HuH-7.5 (cell line): ENCODE results near the gene OBP2A.
"Not testable (repeated sequence)": the region's sequence is repeated elsewhere in the genome, so short reads cannot be mapped to it uniquely, and the experiment has no call there.

Experiments
- DNase-seq: peaks from one replicate; pipeline ENCODE4 v3.0.0; 2011; ENCODE audit warnings: low spot score

Gene OBP2A

DNA sequence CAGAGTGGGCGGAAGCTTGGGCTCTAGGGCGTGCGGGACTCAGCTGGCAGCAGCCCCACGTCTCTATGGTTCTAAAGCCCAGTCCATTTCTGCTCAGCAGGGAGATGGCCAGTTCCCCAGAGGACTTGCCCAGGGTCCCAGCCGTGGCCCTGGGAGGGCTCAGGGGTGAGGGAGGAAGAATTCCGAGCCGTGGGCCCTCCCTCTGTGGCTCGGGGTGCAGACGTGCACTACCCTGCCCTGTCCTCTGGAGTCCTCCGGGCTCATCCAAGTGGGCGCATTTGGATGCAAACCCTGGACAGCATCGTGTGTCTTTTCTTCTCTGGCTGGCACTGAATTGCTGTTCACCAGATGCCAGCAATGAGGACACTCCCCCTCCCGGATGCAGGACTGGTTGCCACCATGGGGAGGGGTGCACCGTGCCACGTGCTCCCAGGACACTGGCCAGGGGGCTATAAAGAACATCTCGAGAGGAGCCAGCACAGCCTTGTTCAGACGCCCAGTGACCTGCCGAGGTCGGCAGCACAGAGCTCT, at the start of gene OBP2A:
TSS of gene OBP2A (plus strand) at position 481 of the 531 bp plus-strand sequence. CDS start 55 bp downstream, outside the sequence.
- DNase-seq: not testable (repeated sequence)

DNA sequence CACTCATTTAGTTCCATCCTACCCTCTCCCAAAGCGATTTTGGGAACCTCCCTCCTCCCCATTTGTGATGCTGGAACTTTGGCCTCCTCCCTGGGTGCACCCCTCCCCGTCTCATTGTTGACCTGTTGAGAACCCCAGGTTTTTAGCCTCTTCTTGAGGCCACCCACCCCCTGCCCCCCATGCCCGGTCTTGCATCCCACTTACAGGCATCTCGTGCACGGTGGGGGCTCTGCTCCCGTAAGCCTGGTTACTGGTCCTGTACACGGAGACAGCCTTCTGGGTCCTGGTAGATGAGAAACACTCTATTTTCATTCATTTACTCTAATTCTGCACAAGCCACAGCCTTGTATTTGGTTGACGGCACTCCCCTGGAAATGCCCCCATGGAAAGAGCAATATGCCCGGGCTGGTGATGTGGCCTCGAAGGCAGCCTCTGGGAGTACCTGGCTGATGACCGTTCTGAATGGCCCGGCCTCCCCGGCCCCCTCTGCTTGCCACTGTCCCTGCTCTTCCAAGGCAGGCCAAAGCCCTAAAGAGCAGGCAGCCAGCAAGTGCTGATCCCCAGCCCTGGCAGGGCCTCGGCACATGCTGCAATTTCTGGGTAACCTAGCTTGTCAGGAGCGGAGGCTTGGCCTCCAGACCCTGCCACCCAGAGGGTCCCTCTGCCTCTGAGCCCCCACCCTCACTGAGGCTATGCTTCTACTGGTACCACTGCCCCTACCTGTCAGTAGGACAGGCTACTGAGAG, 47.4 kb upstream of the OBP2A start:
- no peak for DNase-seq

- peak; percentile 87 for DNase-seq
Observed at GRCh38 chr9:135499326-135500070, 46.4 kb upstream of the OBP2A start.

DNA sequence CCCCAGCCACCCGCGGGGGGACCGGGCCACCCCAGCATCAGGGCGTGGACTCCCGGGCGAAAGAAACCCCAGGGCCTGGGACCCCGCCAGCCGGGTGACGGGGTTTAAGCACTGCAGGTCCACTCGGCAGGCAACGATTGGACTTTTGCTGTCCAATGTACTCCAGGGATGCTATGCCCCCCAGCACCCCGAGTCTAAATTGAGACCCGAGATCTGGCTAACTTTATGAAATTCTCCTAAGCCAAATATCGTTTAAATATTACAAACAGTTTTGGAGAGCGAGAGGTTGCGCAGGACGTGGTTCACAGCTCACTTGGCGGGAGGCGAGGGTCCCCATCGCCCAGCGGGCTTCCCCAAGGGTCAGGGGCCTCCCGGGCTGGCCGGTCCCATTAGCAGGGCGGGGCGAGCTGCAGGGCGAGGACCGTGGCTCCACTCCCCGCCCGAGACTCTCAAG, 45.8 kb upstream of the OBP2A start:
- DNase-seq: no peak

- peak; percentile 91 for DNase-seq
Observed at GRCh38 chr9:135500525-135501260, 45.2 kb upstream of the OBP2A start, which contains the start of gene MRPS2. Gene MRPS2, plus strand, starts transcription at chr9:135500682. Its CDS starts 29 bp downstream, at chr9:135500711.

GRCh38 chr9:135501261-135502167, 44.4 kb upstream of the OBP2A start:
- peak; percentile 81 for DNase-seq

DNA sequence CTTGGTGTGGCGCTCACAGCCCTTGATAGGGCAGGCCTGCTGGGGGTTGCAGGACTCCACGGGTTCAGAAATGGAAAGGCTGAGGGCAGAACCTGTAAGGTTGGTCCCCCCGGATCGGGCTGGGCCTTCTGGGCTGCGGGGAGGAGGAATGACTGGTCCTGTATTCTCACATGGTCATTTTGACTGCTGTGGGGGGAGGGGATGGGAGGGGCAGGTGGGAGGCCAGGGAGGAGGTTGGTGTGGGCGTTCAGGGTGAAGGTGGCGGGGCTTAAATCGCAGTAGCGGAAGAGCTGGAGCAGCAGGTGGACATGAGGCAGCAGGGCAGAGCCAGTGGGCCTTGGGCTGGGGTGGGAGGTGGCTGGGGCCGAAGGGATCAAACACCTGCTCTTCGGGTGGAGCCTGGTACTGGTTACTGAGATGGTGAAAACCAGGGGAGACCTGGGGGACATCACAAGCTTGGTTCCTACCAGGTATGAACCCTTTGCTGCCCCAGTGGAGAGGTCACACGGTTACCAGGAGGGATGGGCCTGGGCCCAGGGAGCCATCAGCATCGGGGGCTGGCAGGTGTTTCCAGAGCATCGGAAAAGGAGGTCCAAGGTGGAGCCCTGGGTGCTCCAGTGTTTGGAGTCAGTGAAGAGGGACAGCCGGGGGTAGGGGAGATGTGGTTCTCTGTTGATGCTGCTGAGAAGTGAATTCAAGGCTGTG, 43.6 kb upstream of the OBP2A start:
- no peak for DNase-seq

DNA sequence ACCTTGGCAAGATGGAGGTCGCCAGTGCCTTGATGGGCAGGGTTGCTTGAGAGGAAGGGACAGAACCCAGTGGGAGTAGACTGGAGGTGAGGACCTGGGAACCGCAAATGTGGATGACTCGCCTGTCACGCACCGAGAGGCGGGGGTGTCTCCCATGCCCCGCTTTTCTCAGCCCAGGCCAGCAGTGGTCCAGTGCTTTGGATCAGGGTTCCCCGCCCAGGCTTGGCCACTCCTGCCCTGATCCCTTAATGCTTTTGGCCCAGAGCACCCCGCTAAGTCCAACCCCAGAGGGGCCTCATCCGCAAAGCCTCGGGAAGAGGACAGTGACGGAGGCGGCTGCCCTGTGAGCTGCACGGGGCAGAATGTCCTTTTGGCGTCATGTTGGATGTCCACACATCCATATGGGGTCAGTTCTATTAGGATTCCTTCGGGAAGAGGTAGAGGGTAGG, 43.0 kb upstream of the OBP2A start:
- DNase-seq: no peak

DNA sequence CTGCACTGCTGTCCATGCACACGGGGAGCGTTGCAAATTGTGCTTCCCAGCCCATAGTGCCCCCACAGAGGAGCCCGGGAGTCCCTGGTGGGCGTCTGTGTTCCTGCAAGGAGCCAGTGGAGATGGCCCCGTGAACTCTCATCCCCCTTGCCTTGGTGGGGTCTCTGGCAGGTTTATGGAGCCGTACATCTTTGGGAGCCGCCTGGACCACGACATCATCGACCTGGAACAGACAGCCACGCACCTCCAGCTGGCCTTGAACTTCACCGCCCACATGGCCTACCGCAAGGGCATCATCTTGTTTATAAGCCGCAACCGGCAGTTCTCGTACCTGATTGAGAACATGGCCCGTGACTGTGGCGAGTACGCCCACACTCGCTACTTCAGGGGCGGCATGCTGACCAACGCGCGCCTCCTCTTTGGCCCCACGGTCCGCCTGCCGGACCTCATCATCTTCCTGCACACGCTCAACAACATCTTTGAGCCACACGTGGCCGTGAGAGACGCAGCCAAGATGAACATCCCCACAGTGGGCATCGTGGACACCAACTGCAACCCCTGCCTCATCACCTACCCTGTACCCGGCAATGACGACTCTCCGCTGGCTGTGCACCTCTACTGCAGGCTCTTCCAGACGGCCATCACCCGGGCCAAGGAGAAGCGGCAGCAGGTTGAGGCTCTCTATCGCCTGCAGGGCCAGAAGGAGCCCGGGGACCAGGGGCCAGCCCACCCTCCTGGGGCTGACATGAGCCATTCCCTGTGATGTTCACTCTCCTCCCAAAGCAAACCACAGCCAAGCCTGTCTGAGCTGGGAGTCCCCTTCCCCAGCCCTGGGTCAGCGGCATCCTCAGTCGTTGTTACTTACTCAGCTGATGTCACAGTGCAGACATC, 42.3 kb upstream of the OBP2A start:
- no peak for DNase-seq

GRCh38 chr9:135504262-135505243, 41.4 kb upstream of the OBP2A start:
- DNase-seq: peak; percentile 88

- no peak for DNase-seq
Observed at GRCh38 chr9:135505406-135506187, 40.3 kb upstream of the OBP2A start.

GRCh38 chr9:135506327-135507103, 39.4 kb upstream of the OBP2A start:
- no peak for DNase-seq

DNA sequence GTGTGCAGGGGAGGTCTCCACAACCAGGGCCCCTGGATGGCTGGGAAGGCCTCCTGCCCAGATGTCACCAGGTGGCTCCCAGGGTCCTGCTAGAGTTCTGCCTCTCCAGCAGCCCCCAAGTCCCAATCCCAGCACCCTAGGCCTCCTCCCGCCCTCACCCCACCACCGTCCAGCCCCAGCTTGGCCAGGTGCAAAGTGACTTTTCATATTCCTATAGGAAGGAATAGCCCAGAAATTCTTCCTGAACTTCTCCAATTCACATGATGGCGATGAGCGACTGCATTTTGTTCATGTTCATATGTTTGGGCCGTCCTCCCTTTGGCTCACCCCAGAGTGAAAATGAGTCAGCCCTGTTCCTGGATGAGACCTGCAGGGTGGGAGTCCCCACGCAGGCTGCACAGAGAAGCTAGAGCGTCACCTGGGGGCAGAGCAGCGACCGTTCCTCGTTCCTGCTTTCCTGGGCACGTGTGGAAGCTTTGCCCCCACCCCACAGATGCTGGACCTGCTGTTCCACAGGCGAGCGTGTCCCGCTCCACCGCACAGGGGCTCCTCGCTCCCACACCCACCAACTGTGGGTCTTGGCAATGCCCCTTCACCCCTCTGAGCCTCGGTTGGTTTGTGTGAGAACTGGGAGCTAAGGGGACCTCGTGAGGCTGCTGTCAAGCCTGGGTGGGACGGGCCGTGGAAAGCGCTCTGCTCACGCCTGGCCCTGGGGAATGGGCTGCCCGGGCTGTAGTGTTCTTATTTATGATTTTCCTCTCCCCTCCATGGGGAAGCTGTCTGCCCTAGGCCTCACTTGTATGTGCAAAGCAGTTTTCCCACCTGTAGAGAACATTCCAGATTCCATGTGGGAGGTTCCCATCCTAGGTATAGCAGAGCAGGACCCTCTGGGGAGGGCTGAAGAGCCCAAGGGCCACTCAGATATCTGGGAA, 38.6 kb upstream of the OBP2A start:
- DNase-seq: no peak

DNA sequence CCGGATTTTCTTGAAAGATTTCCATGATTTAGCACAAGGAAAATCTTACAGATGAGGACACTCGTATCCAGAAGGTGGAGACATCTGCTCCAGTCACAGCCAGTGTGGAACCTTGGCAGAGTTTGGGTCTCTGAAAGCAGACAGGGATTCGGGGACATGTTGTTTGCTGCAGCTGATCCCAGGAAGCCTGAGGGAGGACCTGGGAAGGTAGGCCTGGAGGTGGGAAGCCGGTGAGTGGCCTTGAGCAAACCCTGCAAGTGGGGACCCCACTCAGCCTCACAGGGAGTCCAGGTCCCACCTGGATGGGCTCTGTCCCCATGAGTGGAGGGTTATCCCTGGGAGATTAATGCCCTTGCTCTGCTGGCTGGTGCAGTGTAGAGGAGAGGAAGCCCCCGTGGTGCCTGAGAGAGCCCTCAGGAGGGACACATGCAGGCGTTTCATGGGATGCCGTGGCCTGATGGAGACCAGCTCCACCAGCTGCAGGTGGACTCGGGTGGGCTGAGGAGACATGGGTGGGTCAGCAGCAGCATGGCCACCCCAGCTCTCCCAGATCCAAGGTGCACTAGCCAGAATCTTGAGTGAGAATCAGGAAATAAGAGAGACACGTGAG, 37.6 kb upstream of the OBP2A start:
- no peak for DNase-seq

DNA sequence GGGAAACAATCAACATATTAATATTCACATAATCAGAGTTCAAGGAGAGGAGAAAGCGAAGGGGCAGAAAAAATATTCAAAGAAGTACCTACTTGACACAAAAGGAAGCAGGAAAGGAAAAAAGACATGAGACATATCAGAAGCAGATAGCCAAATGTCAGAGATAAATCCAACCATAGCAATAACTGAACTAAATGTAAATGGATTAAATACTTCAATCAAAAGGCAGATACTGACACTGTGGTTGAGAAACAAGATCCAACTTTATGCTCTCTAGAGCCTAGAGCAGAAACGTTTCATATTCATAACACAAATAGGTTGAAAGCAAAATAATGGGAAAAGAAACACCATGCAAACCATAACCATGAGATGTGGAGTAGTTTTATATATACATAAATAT, 36.5 kb upstream of the OBP2A start:
- DNase-seq: no peak
